Measurements from ENCODE around the gene VAMP8. TPM values are rescaled to one million over a fixed set of nuclear protein-coding genes. Genes with fewer than 3 reads are reported as not detected.

Gene VAMP8
- total and polyA plus RNA-seq, 10 of the 15 experiments (the other 5 are each of a cell fraction or from before 2014, with no cell fraction given) = 93.6 to 744 (median 217) TPM

DNA sequence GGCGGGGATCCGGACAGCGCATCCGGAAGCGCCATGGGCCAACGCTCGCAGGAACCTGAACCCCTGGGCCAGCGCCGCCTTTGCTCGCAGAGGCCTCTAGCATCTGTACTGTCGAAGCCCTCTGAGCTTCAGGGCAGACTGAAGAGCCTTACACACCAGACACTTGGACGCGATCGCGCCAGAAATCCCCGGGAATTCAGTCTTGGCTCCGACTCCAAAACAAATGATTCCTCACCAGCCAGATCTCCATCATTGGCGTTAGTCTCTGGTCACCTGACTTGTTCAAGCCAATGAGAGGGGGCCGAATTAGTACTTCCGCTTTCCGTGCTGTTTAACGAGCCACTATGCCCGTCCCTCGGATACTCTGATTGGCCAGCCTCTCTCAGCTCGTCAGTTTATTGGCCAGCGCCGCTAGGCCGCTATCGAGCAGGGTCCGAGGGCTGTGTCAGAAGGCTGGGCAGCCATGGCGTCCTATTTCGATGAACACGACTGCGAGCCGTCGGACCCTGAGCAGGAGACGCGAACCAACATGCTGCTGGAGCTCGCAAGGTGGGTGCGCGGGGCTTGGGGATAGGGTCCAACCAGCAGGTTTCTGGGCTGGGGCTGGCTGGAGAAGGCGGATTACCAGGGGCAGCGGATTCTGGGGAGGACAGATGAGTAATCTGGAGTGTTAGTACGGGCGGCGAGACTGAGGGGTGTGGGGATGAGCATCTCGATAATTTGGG is 18.1 kb downstream of the VAMP8 start, which contains the start of gene RNF181 (continued):
- TF ChIP-seq, protein P1, sequence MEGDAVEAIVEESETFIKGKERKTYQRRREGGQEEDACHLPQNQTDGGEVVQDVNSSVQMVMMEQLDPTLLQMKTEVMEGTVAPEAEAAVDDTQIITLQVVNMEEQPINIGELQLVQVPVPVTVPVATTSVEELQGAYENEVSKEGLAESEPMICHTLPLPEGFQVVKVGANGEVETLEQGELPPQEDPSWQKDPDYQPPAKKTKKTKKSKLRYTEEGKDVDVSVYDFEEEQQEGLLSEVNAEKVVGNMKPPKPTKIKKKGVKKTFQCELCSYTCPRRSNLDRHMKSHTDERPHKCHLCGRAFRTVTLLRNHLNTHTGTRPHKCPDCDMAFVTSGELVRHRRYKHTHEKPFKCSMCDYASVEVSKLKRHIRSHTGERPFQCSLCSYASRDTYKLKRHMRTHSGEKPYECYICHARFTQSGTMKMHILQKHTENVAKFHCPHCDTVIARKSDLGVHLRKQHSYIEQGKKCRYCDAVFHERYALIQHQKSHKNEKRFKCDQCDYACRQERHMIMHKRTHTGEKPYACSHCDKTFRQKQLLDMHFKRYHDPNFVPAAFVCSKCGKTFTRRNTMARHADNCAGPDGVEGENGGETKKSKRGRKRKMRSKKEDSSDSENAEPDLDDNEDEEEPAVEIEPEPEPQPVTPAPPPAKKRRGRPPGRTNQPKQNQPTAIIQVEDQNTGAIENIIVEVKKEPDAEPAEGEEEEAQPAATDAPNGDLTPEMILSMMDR (IDR thresholded peaks at IDR 0.05 in 2 of 3, conservative IDR thresholded peaks at IDR 0.05 in 1 of 3; ENCODE audit: control insufficient read depth in 2 of 3, extremely low read depth in 1 of 3, insufficient read depth in 1 of 3, low read depth in 3 of 3, low read length in 3 of 3) = no peak
- TF ChIP-seq SRF (IDR thresholded peaks at IDR 0.05; ENCODE audit: low read depth in 2 of 2, low read length in 2 of 2) (0 out of 4 replicates have a peak, but pooled peaks of 1 of the 2 experiments have one; percentile 35), NFYB (IDR thresholded peaks at IDR 0.05; ENCODE audit: insufficient read depth, low read depth, low read length) (peak; percentile 92), RUNX3 (IDR thresholded peaks at IDR 0.05; ENCODE audit: low read length) (no peak), ZNF217 (IDR thresholded peaks at IDR 0.05) (no peak), RELA (IDR thresholded peaks at IDR 0.05; ENCODE audit: borderline replicate concordance, partially characterized antibody) (peak; percentile 32), JUNB (IDR thresholded peaks at IDR 0.05) (no peak), MEF2A (IDR thresholded peaks at IDR 0.05; ENCODE audit: insufficient read depth, low read depth, low read length) (no peak), RB1 (IDR thresholded peaks at IDR 0.05; ENCODE audit: borderline replicate concordance) (peak; percentile 38; the same call in 1 of the 2 replicates), SMAD5 (IDR thresholded peaks at IDR 0.05; ENCODE audit: low read depth) (0 out of 2 replicates have a peak, but pooled peaks have one; percentile 48), GABPA (IDR thresholded peaks at IDR 0.05; ENCODE audit: low read depth) (peak; percentile 61; the same call in 1 of the 2 replicates), MXI1 (IDR thresholded peaks at IDR 0.05; ENCODE audit: low read depth, low read length) (peak; percentile 17; the same call in 1 of the 2 replicates), CHD2 (IDR thresholded peaks at IDR 0.05; ENCODE audit: borderline replicate concordance, low read depth, low read length) (peak; percentile 87; the same call in 1 of the 2 replicates), RCOR1 (conservative IDR thresholded peaks at IDR 0.05; ENCODE audit: low read depth, low read length) (no peak), IRF4 (IDR thresholded peaks at IDR 0.05; ENCODE audit: low read depth, low read length) (no peak), IKZF1 (conservative IDR thresholded peaks at IDR 0.05) (peak; percentile 88), YY1 (IDR thresholded peaks at IDR 0.05; ENCODE audit: low read depth, low read length) (peak; percentile 95)
- TF ChIP-seq, protein P2, sequence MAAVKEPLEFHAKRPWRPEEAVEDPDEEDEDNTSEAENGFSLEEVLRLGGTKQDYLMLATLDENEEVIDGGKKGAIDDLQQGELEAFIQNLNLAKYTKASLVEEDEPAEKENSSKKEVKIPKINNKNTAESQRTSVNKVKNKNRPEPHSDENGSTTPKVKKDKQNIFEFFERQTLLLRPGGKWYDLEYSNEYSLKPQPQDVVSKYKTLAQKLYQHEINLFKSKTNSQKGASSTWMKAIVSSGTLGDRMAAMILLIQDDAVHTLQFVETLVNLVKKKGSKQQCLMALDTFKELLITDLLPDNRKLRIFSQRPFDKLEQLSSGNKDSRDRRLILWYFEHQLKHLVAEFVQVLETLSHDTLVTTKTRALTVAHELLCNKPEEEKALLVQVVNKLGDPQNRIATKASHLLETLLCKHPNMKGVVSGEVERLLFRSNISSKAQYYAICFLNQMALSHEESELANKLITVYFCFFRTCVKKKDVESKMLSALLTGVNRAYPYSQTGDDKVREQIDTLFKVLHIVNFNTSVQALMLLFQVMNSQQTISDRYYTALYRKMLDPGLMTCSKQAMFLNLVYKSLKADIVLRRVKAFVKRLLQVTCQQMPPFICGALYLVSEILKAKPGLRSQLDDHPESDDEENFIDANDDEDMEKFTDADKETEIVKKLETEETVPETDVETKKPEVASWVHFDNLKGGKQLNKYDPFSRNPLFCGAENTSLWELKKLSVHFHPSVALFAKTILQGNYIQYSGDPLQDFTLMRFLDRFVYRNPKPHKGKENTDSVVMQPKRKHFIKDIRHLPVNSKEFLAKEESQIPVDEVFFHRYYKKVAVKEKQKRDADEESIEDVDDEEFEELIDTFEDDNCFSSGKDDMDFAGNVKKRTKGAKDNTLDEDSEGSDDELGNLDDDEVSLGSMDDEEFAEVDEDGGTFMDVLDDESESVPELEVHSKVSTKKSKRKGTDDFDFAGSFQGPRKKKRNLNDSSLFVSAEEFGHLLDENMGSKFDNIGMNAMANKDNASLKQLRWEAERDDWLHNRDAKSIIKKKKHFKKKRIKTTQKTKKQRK (IDR thresholded peaks at IDR 0.05; ENCODE audit: low read depth, low read length) = no peak; the same call in 1 of the 2 replicates
- TF ChIP-seq, protein P3, sequence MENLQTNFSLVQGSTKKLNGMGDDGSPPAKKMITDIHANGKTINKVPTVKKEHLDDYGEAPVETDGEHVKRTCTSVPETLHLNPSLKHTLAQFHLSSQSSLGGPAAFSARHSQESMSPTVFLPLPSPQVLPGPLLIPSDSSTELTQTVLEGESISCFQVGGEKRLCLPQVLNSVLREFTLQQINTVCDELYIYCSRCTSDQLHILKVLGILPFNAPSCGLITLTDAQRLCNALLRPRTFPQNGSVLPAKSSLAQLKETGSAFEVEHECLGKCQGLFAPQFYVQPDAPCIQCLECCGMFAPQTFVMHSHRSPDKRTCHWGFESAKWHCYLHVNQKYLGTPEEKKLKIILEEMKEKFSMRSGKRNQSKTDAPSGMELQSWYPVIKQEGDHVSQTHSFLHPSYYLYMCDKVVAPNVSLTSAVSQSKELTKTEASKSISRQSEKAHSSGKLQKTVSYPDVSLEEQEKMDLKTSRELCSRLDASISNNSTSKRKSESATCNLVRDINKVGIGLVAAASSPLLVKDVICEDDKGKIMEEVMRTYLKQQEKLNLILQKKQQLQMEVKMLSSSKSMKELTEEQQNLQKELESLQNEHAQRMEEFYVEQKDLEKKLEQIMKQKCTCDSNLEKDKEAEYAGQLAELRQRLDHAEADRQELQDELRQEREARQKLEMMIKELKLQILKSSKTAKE (IDR thresholded peaks at IDR 0.05; ENCODE audit: low read depth, poor library complexity, severe bottlenecking) = no peak
- TF ChIP-seq, protein P4, sequence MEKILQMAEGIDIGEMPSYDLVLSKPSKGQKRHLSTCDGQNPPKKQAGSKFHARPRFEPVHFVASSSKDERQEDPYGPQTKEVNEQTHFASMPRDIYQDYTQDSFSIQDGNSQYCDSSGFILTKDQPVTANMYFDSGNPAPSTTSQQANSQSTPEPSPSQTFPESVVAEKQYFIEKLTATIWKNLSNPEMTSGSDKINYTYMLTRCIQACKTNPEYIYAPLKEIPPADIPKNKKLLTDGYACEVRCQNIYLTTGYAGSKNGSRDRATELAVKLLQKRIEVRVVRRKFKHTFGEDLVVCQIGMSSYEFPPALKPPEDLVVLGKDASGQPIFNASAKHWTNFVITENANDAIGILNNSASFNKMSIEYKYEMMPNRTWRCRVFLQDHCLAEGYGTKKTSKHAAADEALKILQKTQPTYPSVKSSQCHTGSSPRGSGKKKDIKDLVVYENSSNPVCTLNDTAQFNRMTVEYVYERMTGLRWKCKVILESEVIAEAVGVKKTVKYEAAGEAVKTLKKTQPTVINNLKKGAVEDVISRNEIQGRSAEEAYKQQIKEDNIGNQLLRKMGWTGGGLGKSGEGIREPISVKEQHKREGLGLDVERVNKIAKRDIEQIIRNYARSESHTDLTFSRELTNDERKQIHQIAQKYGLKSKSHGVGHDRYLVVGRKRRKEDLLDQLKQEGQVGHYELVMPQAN (conservative IDR thresholded peaks at IDR 0.05) = peak; percentile 72

Data from GM12878 (cell line).